ENCODE results near the gene MITF. TPM values are rescaled to one million over a fixed set of nuclear protein-coding genes. Genes with fewer than 3 reads are reported as not detected.
A peak's percentile ranks its signal among the peaks of the same experiment; 100 is the strongest.

MITF gene
- total RNA-seq, 2 donors from 2014 or later = 9.3 to 12.2 TPM

- peak in 2 of 3 donors; percentile 27 to 35 for TF ChIP-seq POLR2A (IDR thresholded peaks at IDR 0.05)
- no peak for TF ChIP-seq CTCF (IDR thresholded peaks at IDR 0.05)
- Histone ChIP-seq H3K9me3 (no peaks in the 10 kb centered on the region), H3K4me1 (peaks cover 17% of the 10 kb centered on the region), H3K4me3 (peak overlapping the region in 1 of 2 donors; percentile 18), H3K27me3 (no peaks in the 10 kb centered on the region), H3K36me3 (replicated peaks in 1 of 2; ENCODE audit: insufficient read depth in 1 of 2, low read depth in 2 of 2) (no peaks in the 10 kb centered on the region), H3K27ac (peak overlapping the region; percentile 75 to 80 (median 78))
- ATAC-seq (peak; percentile 100), DNase-seq (peak; percentile 81 to 90 (median 88))
- intact Hi-C loops (cut with DNase I) = loop anchor here (10.0 kb wide), 1 partner anchor 131 kb away; the partner anchor contains the start of gene MITF
- 10 to 22% methylated on average over 9 to 10 of the region's 10 CpGs for WGBS, 2 donors
Measured at GRCh38 chr3:69865925-69866679, 126.8 kb downstream of the MITF start.

- intact Hi-C loops (cut with DNase I) = loop anchor here (10.0 kb wide), 1 partner anchor 132 kb away; the partner anchor contains the start of gene MITF
- peaks cover 21% of the 10 kb centered on the region for H3K4me1 ChIP-seq
- no peaks in the 10 kb centered on the region for H3K27me3 ChIP-seq
- ATAC-seq (no peak), DNase-seq (no peak)
- H3K36me3 ChIP-seq (replicated peaks in 1 of 2; ENCODE audit: insufficient read depth in 1 of 2, low read depth in 2 of 2) = no peaks in the 10 kb centered on the region
- WGBS, 2 donors = 14 to 18% methylated on average over 2 of the region's 2 CpGs
- no peak for TF ChIP-seq POLR2A (IDR thresholded peaks at IDR 0.05)
- no peak for TF ChIP-seq CTCF (IDR thresholded peaks at IDR 0.05)
- H3K9me3 ChIP-seq = no peaks in the 10 kb centered on the region
- H3K4me3 ChIP-seq = peak overlapping the region in 1 of 2 donors; percentile 18
- peak overlapping the region in 3 of 4 donors; percentile 77 to 80 (median 79) for H3K27ac ChIP-seq
Measured at GRCh38 chr3:69866988-69867720, 127.9 kb downstream of the MITF start.

GRCh38 chr3:69867941-69868505, 128.8 kb downstream of the MITF start:
- Histone ChIP-seq H3K27me3 (no peaks in the 10 kb centered on the region), H3K9me3 (no peaks in the 10 kb centered on the region), H3K36me3 (replicated peaks in 1 of 2; ENCODE audit: insufficient read depth in 1 of 2, low read depth in 2 of 2) (no peaks in the 10 kb centered on the region), H3K4me3 (no peak overlapping the region), H3K27ac (no peak overlapping the region), H3K4me1 (peaks cover 21% of the 10 kb centered on the region)
- 44 to 46% methylated on average over 2 of the region's 2 CpGs for WGBS, 2 donors
- ATAC-seq = no peak
- DNase-seq = no peak
- intact Hi-C loops (cut with DNase I) = loop anchor here (10.0 kb wide), 1 partner anchor 133 kb away; the partner anchor contains the start of gene MITF
- TF ChIP-seq POLR2A (IDR thresholded peaks at IDR 0.05) = no peak
- no peak for TF ChIP-seq CTCF (IDR thresholded peaks at IDR 0.05)

- DNase-seq (no peak), ATAC-seq (no peak)
- Histone ChIP-seq H3K9me3 (no peaks in the 10 kb centered on the region), H3K27me3 (no peaks in the 10 kb centered on the region), H3K36me3 (replicated peaks in 1 of 2; ENCODE audit: insufficient read depth in 1 of 2, low read depth in 2 of 2) (no peaks in the 10 kb centered on the region), H3K4me3 (no peak overlapping the region), H3K4me1 (peaks cover 21% of the 10 kb centered on the region), H3K27ac (no peak overlapping the region)
- TF ChIP-seq POLR2A (IDR thresholded peaks at IDR 0.05) = no peak
- TF ChIP-seq CTCF (IDR thresholded peaks at IDR 0.05) = no peak
- 94 to 98% methylated on average over 3 of the region's 3 CpGs for WGBS, 2 donors
- intact Hi-C loops (cut with DNase I) = loop anchor here (10.0 kb wide), 1 partner anchor 134 kb away; the partner anchor contains the start of gene MITF
Measured at GRCh38 chr3:69868841-69869420, 129.7 kb downstream of the MITF start.
